K562 (cell line): ENCODE results near the gene BIRC5. TPM values are rescaled to one million over a fixed set of nuclear protein-coding genes. Genes with fewer than 3 reads are reported as not detected.
A peak's percentile ranks its signal among the peaks of the same experiment; 100 is the strongest.

ENCODE experiments used
- DEAF1 ChIP-seq: fragments of 450-650 bp; formaldehyde crosslinking; IDR thresholded peaks from 2 replicates; pipeline ENCODE4 v1.4.0; 2020; ENCODE audit warnings: mild to moderate bottlenecking, moderate library complexity
- ERF ChIP-seq: fragments of 450-650 bp; formaldehyde crosslinking; IDR thresholded peaks from 2 replicates; pipeline ENCODE4 v1.4.0; 2020; ENCODE audit warnings: mild to moderate bottlenecking, mixed read lengths
- FOXP1 ChIP-seq: sonication (generic); formaldehyde crosslinking; IDR thresholded peaks from 2 replicates; pipeline ENCODE4 v1.8.0; 2022; ENCODE audit warnings: mild to moderate bottlenecking, missing genetic modification reagents
- GTF3C2 ChIP-seq: IDR thresholded peaks from 3 replicates; pipeline ENCODE4 v1.6.1; 2011; ENCODE audit warnings: borderline replicate concordance, mild to moderate bottlenecking, moderate library complexity; ENCODE audit not compliant: insufficient read length; ENCODE audit errors: extremely low read depth
- MTF1 ChIP-seq: fragments of 250-450 bp; sonication (Bioruptor Pico); IDR thresholded peaks from 2 replicates; pipeline ENCODE4 v1.9.0; 2021; ENCODE audit warnings: moderate library complexity, mild to moderate bottlenecking, inconsistent platforms, borderline replicate concordance
- NCOA1 ChIP-seq: fragments of 450-650 bp; IDR thresholded peaks from 2 replicates; pipeline ENCODE4 v1.6.1; 2016; ENCODE audit warnings: low read depth
- RBM25 ChIP-seq: fragments of 200-400 bp; formaldehyde crosslinking; IDR thresholded peaks from 2 replicates; pipeline ENCODE4 v1.6.1; 2018; ENCODE audit warnings: low read length, low read depth, moderate library complexity; ENCODE audit not compliant: severe bottlenecking
- RREB1 ChIP-seq: fragments of 250-450 bp; sonication (Bioruptor Pico); IDR thresholded peaks from 2 replicates; pipeline ENCODE4 v1.4.0; 2020
- SETDB1 ChIP-seq: IDR thresholded peaks from one replicate; pipeline ENCODE4 v1.6.1; 2012; ENCODE audit warnings: low read length, control low read depth, inconsistent platforms
- SPI1 ChIP-seq: IDR thresholded peaks from 2 replicates; pipeline ENCODE4 v1.6.1; 2011; ENCODE audit warnings: low read depth, low read length, control low read depth, borderline replicate concordance
- TAF7 ChIP-seq: fragments of 450-650 bp; IDR thresholded peaks from 2 replicates; pipeline ENCODE4 v1.6.1; 2016; ENCODE audit warnings: missing genetic modification characterization, missing compliant biosample characterization
- THRAP3 ChIP-seq: fragments of 450-650 bp; IDR thresholded peaks from 2 replicates; pipeline ENCODE4 v1.6.1; 2016; ENCODE audit warnings: mild to moderate bottlenecking, inconsistent platforms, borderline replicate concordance
- TOE1 ChIP-seq, 2 experiments: fragments of 450-650 bp in 1 of 2; sonication (generic) in 1 of 2; formaldehyde crosslinking in 1 of 2; IDR thresholded peaks; 2 replicates each; pipeline versions ENCODE4 v1.7.1 to v1.8.0; 2016 to 2022; ENCODE audit warnings: borderline replicate concordance in 2 of 2, mild to moderate bottlenecking in 2 of 2, antibody characterized with exemption in 1 of 2, inconsistent platforms in 1 of 2, low read depth in 1 of 2, missing genetic modification reagents in 1 of 2, moderate library complexity in 1 of 2
- WHSC1 ChIP-seq: IDR thresholded peaks from one replicate; pipeline ENCODE4 v1.6.1; 2012; ENCODE audit warnings: low read length, control low read depth, inconsistent platforms
- polyA plus RNA-seq, 8 experiments: library from polyadenylated mRNA; depleted of rRNA in 4 of 8; stranded (reverse) in 5 of 8; unstranded in 3 of 8; fragments of >200 nt; fragmentation: Nextera tagmentation in 2 of 8; fragmentation: Illumina TruSeq in 1 of 8; extraction: Ambion mirVana in 2 of 8; extraction: Trizol in 1 of 8; gene quantifications; 2 replicates each; pipeline versions ENCODE4 v1.2.1 to v1.2.3, GENCODE V29; 2011 to 2014; ENCODE audit warnings: inconsistent platforms in 1 of 8, missing spikeins in 1 of 8
- total RNA-seq, 7 experiments: library from RNA; depleted of rRNA in 6 of 7; stranded (reverse); fragments of >200 nt in 6 of 7; fragmentation: Illumina TruSeq in 2 of 7; extraction: Trizol in 2 of 7; gene quantifications; 2 replicates each; pipeline versions ENCODE4 v1.2.1 to v1.2.3, GENCODE V29; 2011 to 2021; ENCODE audit warnings: low replicate concordance in 1 of 7

Gene BIRC5
- total and polyA plus RNA-seq, 9 of the 15 experiments (the other 6 are each of a cell fraction or from before 2014, with no cell fraction given): 64.4 to 140 (median 101) TPM

GRCh38 chr17:78272181-78272913 is 58.3 kb downstream of the BIRC5 start (continued):
- TF ChIP-seq RREB1 (CRISPR knock-in tag): peak; percentile 100
- no peak for TF ChIP-seq WHSC1
- no peak for TF ChIP-seq GTF3C2
- TF ChIP-seq FOXP1: no peak
- peak; percentile 99 for TF ChIP-seq MTF1 (CRISPR knock-in tag)
- TF ChIP-seq NCOA1: peak; percentile 80; the same call in 1 of the 2 replicates
- no peak for TF ChIP-seq SPI1
- peak; percentile 94 for TF ChIP-seq DEAF1 (CRISPR knock-in tag)
- peak; percentile 98 for TF ChIP-seq TAF7 (tag)
- no peak for TF ChIP-seq SETDB1
- TF ChIP-seq THRAP3: no peak
- no peak for TF ChIP-seq RBM25
- TF ChIP-seq ERF (CRISPR knock-in tag): peak; percentile 100
- peak; percentile 54 for TF ChIP-seq TOE1 (IDR thresholded peaks at IDR 0.05; ENCODE audit: borderline replicate concordance)
- TF ChIP-seq TOE1 (CRISPR knock-in tag; IDR thresholded peaks at IDR 0.05; ENCODE audit: borderline replicate concordance, low read depth): no peak
